Sciatic nerve (tissue), 2 donors: ENCODE data around the gene CDK2AP2. TPM values are rescaled to one million over a fixed set of nuclear protein-coding genes. Genes with fewer than 3 reads are reported as not detected.
A peak's percentile ranks its signal among the peaks of the same experiment; 100 is the strongest.

Experiments used
- ATAC-seq: fragments of 200-7000 bp; cut with Tn5 transposase; one replicate; pipeline ENCODE4 v1.9.1; 2020; ENCODE audit warnings: mild to moderate bottlenecking, moderate library complexity
- DNase-seq: peaks from one replicate; pipeline ENCODE4 v3.0.0-alpha.2; 2020; ENCODE audit warnings: low spot score
- intact Hi-C: fragments of 100-400 bp; cut with DNase I; formaldehyde crosslinking; loops from one replicate; pipeline ENCODE4 v1.14.2; 2022
- total RNA-seq: library from RNA; stranded (reverse); fragmentation: NEBNext Ultra II Directional; extraction: Animal tissue kit (Norgen Biotek cat#: 25700); gene quantifications from one replicate; pipeline ENCODE4 v1.2.1, GENCODE V29; 2021
- donor health status: DM: no; HTN: no; CAD: no.
- donor health status: DM: no; HTN: no; CAD: no.

The CDK2AP2 gene
- total RNA-seq, 1 donor from 2014 or later = 73.6 TPM

GRCh38 chr11:67505605-67506396, 2.2 kb downstream of the CDK2AP2 start:
- intact Hi-C loops = no loop called here
- peak; percentile 74 for ATAC-seq
- DNase-seq = peak; percentile 92

- intact Hi-C loops = loop anchor here (5.0 kb wide), 1 partner anchor 108 kb away; no protein-coding TSS in a partner anchor
- ATAC-seq (peak; percentile 47), DNase-seq (peak; percentile 89)
Observed at GRCh38 chr11:67504950-67505581, 2.9 kb downstream of the CDK2AP2 start, which contains the start of gene PITPNM1. Gene PITPNM1, minus strand, starts transcription at chr11:67505363. Its CDS starts 1,183 bp downstream, at chr11:67504180.

- intact Hi-C loops = loop anchor here (5.0 kb wide), 1 partner anchor 107 kb away; no protein-coding TSS in a partner anchor
- no peak for DNase-seq
Observed at GRCh38 chr11:67504005-67504949, 3.7 kb downstream of the CDK2AP2 start.

GRCh38 chr11:67503119-67504004, 4.6 kb downstream of the CDK2AP2 start:
- no peak for ATAC-seq
- intact Hi-C loops = loop anchor here (5.0 kb wide), 1 partner anchor 106 kb away; no protein-coding TSS in a partner anchor

More at GRCh38 chr11:67504005-67504949, 3.7 kb downstream of the CDK2AP2 start:
- no peak for ATAC-seq

GRCh38 chr11:67502328-67502979, 5.5 kb downstream of the CDK2AP2 start:
- ATAC-seq (no peak), DNase-seq (no peak)
- intact Hi-C loops = loop anchor here (5.0 kb wide), 1 partner anchor 105 kb away; no protein-coding TSS in a partner anchor

More at GRCh38 chr11:67503119-67504004, 4.6 kb downstream of the CDK2AP2 start:
- DNase-seq = no peak

- ATAC-seq (no peak), DNase-seq (no peak)
- intact Hi-C loops = loop anchor here (5.0 kb wide), 1 partner anchor 105 kb away; no protein-coding TSS in a partner anchor
Observed at GRCh38 chr11:67501854-67502253, 6.1 kb downstream of the CDK2AP2 start.

GRCh38 chr11:67500831-67501715, 6.9 kb downstream of the CDK2AP2 start:
- DNase-seq = no peak
- intact Hi-C loops = loop anchor here (5.0 kb wide), 1 partner anchor 104 kb away; no protein-coding TSS in a partner anchor
- ATAC-seq = no peak

- ATAC-seq = no peak
- intact Hi-C loops = loop anchor here (5.0 kb wide), 1 partner anchor 103 kb away; no protein-coding TSS in a partner anchor
- DNase-seq = no peak
Observed at GRCh38 chr11:67500484-67500821, 7.5 kb downstream of the CDK2AP2 start.

GRCh38 chr11:67499808-67500483, 8.0 kb downstream of the CDK2AP2 start:
- intact Hi-C loops = loop anchor here (5.0 kb wide), 1 partner anchor 103 kb away; no protein-coding TSS in a partner anchor
- DNase-seq (no peak), ATAC-seq (no peak)

- DNase-seq (no peak), ATAC-seq (no peak)
- intact Hi-C loops = no loop called here
Observed at GRCh38 chr11:67498544-67498972, 9.4 kb downstream of the CDK2AP2 start.

- ATAC-seq (no peak), DNase-seq (no peak)
- intact Hi-C loops = no loop called here
Observed at GRCh38 chr11:67497656-67498291, 10.2 kb downstream of the CDK2AP2 start.

- ATAC-seq (no peak), DNase-seq (no peak)
- intact Hi-C loops = no loop called here
Observed at GRCh38 chr11:67496113-67496512, 11.8 kb downstream of the CDK2AP2 start.

- intact Hi-C loops = no loop called here
- DNase-seq (no peak), ATAC-seq (no peak)
Observed at GRCh38 chr11:67495234-67496005, 12.5 kb downstream of the CDK2AP2 start.

GRCh38 chr11:67494371-67495233, 13.4 kb downstream of the CDK2AP2 start:
- intact Hi-C loops = no loop called here
- ATAC-seq (no peak), DNase-seq (no peak)
